Ectodermal cell (in vitro differentiated cells): Measurements from ENCODE around the gene GM2A.
"Not testable (repeated sequence)": the region's sequence is repeated elsewhere in the genome, so short reads cannot be mapped to it uniquely, and the experiment has no call there.

Experiments used
- H3K27ac ChIP-seq: 2 replicates; pipeline ENCODE4 v1.7.0; 2013; ENCODE audit warnings: mild to moderate bottlenecking, low read depth, low read length; ENCODE audit not compliant: insufficient read depth, poor library complexity, severe bottlenecking
- H3K27me3 ChIP-seq: 2 replicates; pipeline ENCODE4 v1.7.0; 2013; ENCODE audit warnings: mild to moderate bottlenecking, low read length; ENCODE audit not compliant: insufficient read depth, control insufficient read depth, poor library complexity, severe bottlenecking
- H3K36me3 ChIP-seq: one replicate; pipeline ENCODE4 v1.7.0; 2013; ENCODE audit warnings: low read length; ENCODE audit not compliant: control insufficient read depth, insufficient read depth
- H3K4me1 ChIP-seq: one replicate; pipeline ENCODE4 v1.7.0; 2013; ENCODE audit warnings: low read length; ENCODE audit not compliant: control insufficient read depth, insufficient read depth
- H3K4me3 ChIP-seq: 2 replicates; pipeline ENCODE4 v1.7.0; 2013; ENCODE audit warnings: low read depth, low read length, control low read depth; ENCODE audit not compliant: insufficient read depth
- H3K9me3 ChIP-seq: 2 replicates; pipeline ENCODE4 v1.7.0; 2013; ENCODE audit warnings: mild to moderate bottlenecking, low read length, moderate library complexity; ENCODE audit not compliant: control insufficient read depth
- WGBS, 2 experiments: methylation state at CpG; one replicate each; pipeline ENCODE4 v1.1.7; 2013; ENCODE audit warnings: missing lambda C conversion rate in 2 of 2; 5-methylcytosine and 5-hydroxymethylcytosine counted together

The GM2A gene

GRCh38 chr5:151298063-151298855 is 45.3 kb downstream of the GM2A start:
- Histone ChIP-seq H3K4me1 (peaks cover 3% of the 10 kb centered on the region), H3K27me3 (no peaks in the 10 kb centered on the region)
- WGBS, 2 experiments: 91 to 94% methylated on average over 6 of the region's 6 CpGs

GRCh38 chr5:151303666-151304065 is 50.7 kb downstream of the GM2A start, which contains the start of gene SLC36A3:
TSS of gene SLC36A3 (minus strand) at chr5:151303766. CDS start at chr5:151303354, 412 bp downstream.
- Histone ChIP-seq H3K9me3 (no peaks in the 10 kb centered on the region), H3K4me3 (no peak within 1 kb of the TSS), H3K4me1 (no peaks in the 10 kb centered on the region), H3K27ac (no peak within 1 kb of the TSS), H3K27me3 (no peaks in the 10 kb centered on the region), H3K36me3 (no peaks in the 10 kb centered on the region)
- WGBS, 2 experiments: 75 to 80% methylated on average over 1 to 2 of the region's 2 CpGs

More at GRCh38 chr5:151298063-151298855, 45.3 kb downstream of the GM2A start:
- no peak overlapping the region for H3K4me3 ChIP-seq
- H3K27ac ChIP-seq: no peak overlapping the region
- H3K36me3 ChIP-seq: no peaks in the 10 kb centered on the region
- no peaks in the 10 kb centered on the region for H3K9me3 ChIP-seq

- not testable (repeated sequence) for H3K4me1 ChIP-seq, H3K27me3 ChIP-seq, H3K27ac ChIP-seq, H3K9me3 ChIP-seq, H3K4me3 ChIP-seq, H3K36me3 ChIP-seq
- 97% methylated on average over 25 to 27 of the region's 27 CpGs for WGBS, 2 experiments
These were observed 56.3 kb downstream of the GM2A start for GRCh38 chr5:151309266-151309665.

- H3K27me3 ChIP-seq, H3K9me3 ChIP-seq, H3K4me3 ChIP-seq, H3K4me1 ChIP-seq, H3K36me3 ChIP-seq, H3K27ac ChIP-seq: not testable (repeated sequence)
- 89 to 90% methylated on average over 15 of the region's 15 CpGs for WGBS, 2 experiments
These were observed 56.8 kb downstream of the GM2A start for GRCh38 chr5:151309821-151310220.

GRCh38 chr5:151310932-151311331 is 57.9 kb downstream of the GM2A start:
- no peak overlapping the region for H3K27ac ChIP-seq
- H3K9me3 ChIP-seq: no peaks in the 10 kb centered on the region
- no peaks in the 10 kb centered on the region for H3K4me1 ChIP-seq
- no peaks in the 10 kb centered on the region for H3K36me3 ChIP-seq
- H3K4me3 ChIP-seq: no peak overlapping the region
- H3K27me3 ChIP-seq: no peaks in the 10 kb centered on the region

GRCh38 chr5:151312756-151313324 is 59.9 kb downstream of the GM2A start:
- Histone ChIP-seq H3K4me3 (no peak overlapping the region), H3K36me3 (no peaks in the 10 kb centered on the region), H3K4me1 (no peaks in the 10 kb centered on the region), H3K27me3 (no peaks in the 10 kb centered on the region), H3K9me3 (no peaks in the 10 kb centered on the region), H3K27ac (no peak overlapping the region)
- 90 to 91% methylated on average over 3 to 4 of the region's 5 CpGs for WGBS, 2 experiments

- H3K36me3 ChIP-seq: no peaks in the 10 kb centered on the region
- 55 to 68% methylated on average over 1 of the region's 2 CpGs for WGBS, 2 experiments
- no peak overlapping the region for H3K27ac ChIP-seq
- H3K27me3 ChIP-seq: no peaks in the 10 kb centered on the region
- no peak overlapping the region for H3K4me3 ChIP-seq
- H3K4me1 ChIP-seq: no peaks in the 10 kb centered on the region
- no peaks in the 10 kb centered on the region for H3K9me3 ChIP-seq
These were observed 60.4 kb downstream of the GM2A start for GRCh38 chr5:151313357-151313756.

- H3K27ac ChIP-seq: no peak overlapping the region
- WGBS, 2 experiments: 63 to 68% methylated on average over 8 of the region's 8 CpGs
- H3K9me3 ChIP-seq: no peaks in the 10 kb centered on the region
- no peaks in the 10 kb centered on the region for H3K4me1 ChIP-seq
- no peaks in the 10 kb centered on the region for H3K36me3 ChIP-seq
- no peak overlapping the region for H3K4me3 ChIP-seq
- no peaks in the 10 kb centered on the region for H3K27me3 ChIP-seq
These were observed 63.1 kb downstream of the GM2A start for GRCh38 chr5:151315998-151316597.

GRCh38 chr5:151317871-151318270 is 64.9 kb downstream of the GM2A start:
- Histone ChIP-seq H3K36me3 (no peaks in the 10 kb centered on the region), H3K4me1 (no peaks in the 10 kb centered on the region), H3K9me3 (no peaks in the 10 kb centered on the region), H3K27me3 (no peaks in the 10 kb centered on the region), H3K4me3 (no peak overlapping the region), H3K27ac (no peak overlapping the region)
- 92 to 95% methylated on average over 2 of the region's 2 CpGs for WGBS, 2 experiments

GRCh38 chr5:151318850-151319732 is 66.1 kb downstream of the GM2A start:
- WGBS, 2 experiments: 83 to 87% methylated on average over 2 of the region's 2 CpGs
- Histone ChIP-seq H3K27ac (no peak overlapping the region), H3K4me3 (no peak overlapping the region), H3K27me3 (no peaks in the 10 kb centered on the region), H3K36me3 (no peaks in the 10 kb centered on the region), H3K9me3 (no peaks in the 10 kb centered on the region), H3K4me1 (no peaks in the 10 kb centered on the region)
